Loucy (cell line): ENCODE data around the gene WHRN.

Experiments
- H2AFZ ChIP-seq: fragments of 200-600 bp; sonication (generic); 2 replicates; pipeline ENCODE4 v1.6.0; 2016; ENCODE audit warnings: antibody characterized with exemption, mild to moderate bottlenecking, low read length, moderate library complexity
- H3F3A ChIP-seq: fragments of 200-600 bp; 2 replicates; pipeline ENCODE4 v1.6.0; 2016; ENCODE audit warnings: antibody characterized with exemption, low read depth, mild to moderate bottlenecking
- H3K27me3 ChIP-seq: fragments of 200-600 bp; sonication (generic); 2 replicates; pipeline ENCODE4 v1.6.1; 2014; ENCODE audit warnings: low read length, mild to moderate bottlenecking; ENCODE audit not compliant: insufficient read depth, poor library complexity, severe bottlenecking
- H3K36me3 ChIP-seq: fragments of 200-600 bp; sonication (generic); 2 replicates; pipeline ENCODE4 v1.6.1; 2016; ENCODE audit warnings: low read length; ENCODE audit not compliant: insufficient read depth
- H3K4me1 ChIP-seq: fragments of 200-600 bp; sonication (generic); 2 replicates; pipeline ENCODE4 v1.5.1; 2014; ENCODE audit warnings: low read length, mild to moderate bottlenecking; ENCODE audit not compliant: insufficient read depth, poor library complexity, severe bottlenecking
- H3K4me2 ChIP-seq: fragments of 200-600 bp; sonication (generic); 2 replicates; pipeline ENCODE4 v1.6.0; 2014; ENCODE audit warnings: antibody characterized with exemption, low read length, low read depth, mild to moderate bottlenecking; ENCODE audit not compliant: poor library complexity, severe bottlenecking
- H3K4me3 ChIP-seq: fragments of 200-600 bp; sonication (generic); 2 replicates; pipeline ENCODE4 v1.5.1; 2014; ENCODE audit warnings: low read length, mild to moderate bottlenecking, mixed read lengths; ENCODE audit not compliant: poor library complexity, severe bottlenecking
- H3K79me2 ChIP-seq: fragments of 200-600 bp; sonication (generic); 2 replicates; pipeline ENCODE4 v1.6.1; 2014; ENCODE audit warnings: low read length; ENCODE audit not compliant: insufficient read depth
- H3K9ac ChIP-seq: fragments of 200-600 bp; sonication (generic); 2 replicates; pipeline ENCODE4 v1.6.0; 2014; ENCODE audit warnings: mild to moderate bottlenecking, low read depth, low read length, moderate library complexity; ENCODE audit not compliant: poor library complexity, severe bottlenecking
- H3K9me2 ChIP-seq: fragments of 200-600 bp; sonication (generic); replicated peaks from 2 replicates; pipeline ENCODE4 v1.6.1; 2016; ENCODE audit warnings: low read depth, low read length, mixed read lengths
- H3K9me3 ChIP-seq: fragments of 200-600 bp; sonication (generic); 2 replicates; pipeline ENCODE4 v1.6.1; 2014; ENCODE audit warnings: mild to moderate bottlenecking, antibody characterized with exemption, low read length, low read depth; ENCODE audit not compliant: insufficient read depth
- H4K20me1 ChIP-seq: fragments of 200-600 bp; sonication (generic); 2 replicates; pipeline ENCODE4 v1.6.0; 2014; ENCODE audit warnings: antibody characterized with exemption, low read length, mild to moderate bottlenecking; ENCODE audit not compliant: insufficient read depth, poor library complexity, severe bottlenecking
- CTCF ChIP-seq: fragments of 200-600 bp; sonication (generic); conservative IDR thresholded peaks from 2 replicates; pipeline ENCODE4 v1.5.1; 2014; ENCODE audit warnings: mild to moderate bottlenecking, antibody characterized with exemption, low read length
- EZH2phosphoT487 ChIP-seq: fragments of 200-600 bp; IDR thresholded peaks from 2 replicates; pipeline ENCODE4 v1.6.1; 2018; ENCODE audit warnings: antibody characterized with exemption, mild to moderate bottlenecking, moderate library complexity, borderline replicate concordance

Gene WHRN

DNA sequence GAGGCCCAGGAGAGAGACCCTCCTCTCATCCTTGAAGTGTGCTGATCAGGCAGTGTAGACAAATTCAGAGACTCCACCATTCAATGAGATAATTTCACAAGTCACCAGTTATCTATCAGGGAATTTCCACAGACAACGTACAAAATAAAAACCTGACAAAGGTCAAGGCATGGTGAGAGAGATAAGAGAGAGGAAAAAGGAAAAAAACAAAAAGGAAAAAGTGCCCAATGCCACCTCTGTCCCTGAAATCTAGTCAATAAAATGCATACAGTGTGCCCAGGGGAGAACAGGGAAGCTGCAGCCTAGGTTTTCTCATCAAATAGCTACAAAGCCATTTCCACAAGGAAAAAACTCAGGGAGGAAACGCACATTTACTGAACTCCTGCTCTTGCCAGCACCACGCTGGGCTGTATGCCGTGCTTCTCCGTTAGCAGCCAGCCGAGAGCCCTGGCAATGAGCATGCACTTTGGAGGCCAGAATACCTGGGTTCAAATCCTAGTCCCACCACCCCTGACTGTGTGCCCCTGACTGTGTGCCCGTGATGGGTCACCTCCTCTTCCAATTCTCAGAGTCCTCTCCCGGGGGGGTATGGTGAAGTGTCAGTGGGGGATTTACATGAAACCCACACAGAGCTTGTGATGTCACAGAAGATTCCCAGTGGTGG is 11.6 kb downstream of the WHRN start:
- H3K27me3 ChIP-seq, result no peaks in the 10 kb centered on the region
- no peaks in the 10 kb centered on the region for H3K79me2 ChIP-seq
- no peak for TF ChIP-seq EZH2phosphoT487
- TF ChIP-seq CTCF, result no peak
- no peak overlapping the region for H3K9ac ChIP-seq
- H3K4me2 ChIP-seq, result no peak overlapping the region
- H2AFZ ChIP-seq, result no peak overlapping the region
- H3F3A ChIP-seq, result no peaks in the 10 kb centered on the region
- H4K20me1 ChIP-seq, result no peaks in the 10 kb centered on the region
- H3K36me3 ChIP-seq, result no peaks in the 10 kb centered on the region
- H3K9me3 ChIP-seq, result no peaks in the 10 kb centered on the region
- H3K9me2 ChIP-seq, result no peaks in the 10 kb centered on the region
- H3K4me1 ChIP-seq, result no peaks in the 10 kb centered on the region
- H3K4me3 ChIP-seq, result no peak overlapping the region

GRCh38 chr9:114492991-114493390 is 12.3 kb downstream of the WHRN start:
- Histone ChIP-seq H3F3A (no peaks in the 10 kb centered on the region), H4K20me1 (no peaks in the 10 kb centered on the region), H3K9ac (no peak overlapping the region), H3K27me3 (no peaks in the 10 kb centered on the region), H3K9me3 (no peaks in the 10 kb centered on the region), H3K79me2 (no peaks in the 10 kb centered on the region), H3K4me2 (no peak overlapping the region), H3K9me2 (no peaks in the 10 kb centered on the region), H2AFZ (no peak overlapping the region), H3K4me3 (no peak overlapping the region), H3K4me1 (no peaks in the 10 kb centered on the region), H3K36me3 (no peaks in the 10 kb centered on the region)
- TF ChIP-seq EZH2phosphoT487 (no peak), CTCF (no peak)

- Histone ChIP-seq H3K79me2 (no peaks in the 10 kb centered on the region), H3K9me3 (no peaks in the 10 kb centered on the region), H2AFZ (no peak overlapping the region), H3K9ac (no peak overlapping the region), H3K4me1 (no peaks in the 10 kb centered on the region), H3K4me2 (no peak overlapping the region), H3F3A (no peaks in the 10 kb centered on the region), H3K4me3 (no peak overlapping the region), H3K9me2 (no peaks in the 10 kb centered on the region), H3K36me3 (no peaks in the 10 kb centered on the region), H3K27me3 (no peaks in the 10 kb centered on the region), H4K20me1 (no peaks in the 10 kb centered on the region)
- TF ChIP-seq EZH2phosphoT487 (no peak), CTCF (no peak)
Measured at GRCh38 chr9:114491430-114492003, 13.8 kb downstream of the WHRN start.
